Prostate gland (tissue), 2 donors: ENCODE results near the gene LACTBL1. TPM values are rescaled to one million over a fixed set of nuclear protein-coding genes. Genes with fewer than 3 reads are reported as not detected.

Experiments
- DNase-seq: peaks from one replicate; pipeline ENCODE4 v3.0.0-alpha.2; 2019; ENCODE audit warnings: low spot score
- H3K27ac ChIP-seq, 2 donors: fragments of 200-600 bp; sonication (generic); 2 replicates each; pipeline ENCODE4 v1.5.1; 2017 to 2019
- H3K27me3 ChIP-seq: fragments of 200-600 bp; sonication (generic); replicated peaks from 2 replicates; pipeline ENCODE4 v1.5.1; 2019; ENCODE audit not compliant: insufficient read depth
- H3K36me3 ChIP-seq, 2 donors: fragments of 200-600 bp; sonication (generic); 1 replicate in 1 of 2; 2 replicates in 1 of 2; pipeline versions ENCODE4 v1.5.1 to v1.8.1; 2017 to 2019
- H3K4me1 ChIP-seq: fragments of 200-600 bp; sonication (generic); replicated peaks from 2 replicates; pipeline ENCODE4 v1.5.1; 2019
- H3K4me3 ChIP-seq, 2 donors: fragments of 200-600 bp; sonication (generic); 2 replicates each; pipeline ENCODE4 v1.5.1; 2017 to 2019
- H3K9me3 ChIP-seq: fragments of 200-600 bp; sonication (generic); 2 replicates; pipeline ENCODE4 v1.5.1; 2017
- POLR2A ChIP-seq: fragments of 450-650 bp; IDR thresholded peaks from one replicate; pipeline ENCODE4 v1.6.1; 2016; ENCODE audit warnings: antibody characterized with exemption, mild to moderate bottlenecking
- POLR2AphosphoS5 ChIP-seq: sonication (generic); formaldehyde crosslinking; IDR thresholded peaks from one replicate; pipeline ENCODE4 v1.6.1; 2017; ENCODE audit warnings: antibody characterized with exemption
- WGBS: methylation state at CpG from one replicate; pipeline ENCODE4 v1.1.5; 2018; 5-methylcytosine and 5-hydroxymethylcytosine counted together
- intact Hi-C: fragments of 100-400 bp; cut with DNase I; formaldehyde crosslinking; loops from one replicate; pipeline ENCODE4 v1.14.2; 2022
- total RNA-seq, 2 donors: library from RNA; depleted of rRNA; stranded (reverse); fragments of >200 nt; gene quantifications; one replicate each; pipeline ENCODE4 v1.1.0, GENCODE V29; 2016
- TF ChIP-seq, protein P1 (sequence below), 4 experiments: fragments of 200-600 bp in 2 of 4; fragments of 450-650 bp in 2 of 4; sonication (generic) in 2 of 4; IDR thresholded peaks; 1 replicate in 3 of 4; 2 replicates in 1 of 4; pipeline ENCODE4 v1.5.1; 2016 to 2019; ENCODE audit warnings: antibody characterized with exemption in 4 of 4, mild to moderate bottlenecking in 2 of 4, moderate library complexity in 2 of 4

Gene LACTBL1
- total RNA-seq, 2 donors from 2014 or later = not detected

- TF ChIP-seq POLR2A (no peak), POLR2AphosphoS5 (no peak)
- TF ChIP-seq, protein P1, sequence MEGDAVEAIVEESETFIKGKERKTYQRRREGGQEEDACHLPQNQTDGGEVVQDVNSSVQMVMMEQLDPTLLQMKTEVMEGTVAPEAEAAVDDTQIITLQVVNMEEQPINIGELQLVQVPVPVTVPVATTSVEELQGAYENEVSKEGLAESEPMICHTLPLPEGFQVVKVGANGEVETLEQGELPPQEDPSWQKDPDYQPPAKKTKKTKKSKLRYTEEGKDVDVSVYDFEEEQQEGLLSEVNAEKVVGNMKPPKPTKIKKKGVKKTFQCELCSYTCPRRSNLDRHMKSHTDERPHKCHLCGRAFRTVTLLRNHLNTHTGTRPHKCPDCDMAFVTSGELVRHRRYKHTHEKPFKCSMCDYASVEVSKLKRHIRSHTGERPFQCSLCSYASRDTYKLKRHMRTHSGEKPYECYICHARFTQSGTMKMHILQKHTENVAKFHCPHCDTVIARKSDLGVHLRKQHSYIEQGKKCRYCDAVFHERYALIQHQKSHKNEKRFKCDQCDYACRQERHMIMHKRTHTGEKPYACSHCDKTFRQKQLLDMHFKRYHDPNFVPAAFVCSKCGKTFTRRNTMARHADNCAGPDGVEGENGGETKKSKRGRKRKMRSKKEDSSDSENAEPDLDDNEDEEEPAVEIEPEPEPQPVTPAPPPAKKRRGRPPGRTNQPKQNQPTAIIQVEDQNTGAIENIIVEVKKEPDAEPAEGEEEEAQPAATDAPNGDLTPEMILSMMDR (IDR thresholded peaks at IDR 0.05) = no peak
- no peak overlapping the region for H3K4me3 ChIP-seq
- 74% methylated on average over 3 of the region's 3 CpGs for WGBS
- H3K4me1 ChIP-seq = no peaks in the 10 kb centered on the region
- H3K27me3 ChIP-seq = no peaks in the 10 kb centered on the region
- H3K36me3 ChIP-seq = no peaks in the 10 kb centered on the region
- DNase-seq = no peak
- no peaks in the 10 kb centered on the region for H3K9me3 ChIP-seq
- H3K27ac ChIP-seq = no peak overlapping the region
- intact Hi-C loops = loop anchor here (10.0 kb wide), 1 partner anchor 209 kb away; no protein-coding TSS in a partner anchor
Observed at GRCh38 chr1:22975694-22976093, 3.0 kb upstream of the LACTBL1 start.

- Histone ChIP-seq H3K4me3 (no peak overlapping the region), H3K27me3 (no peaks in the 10 kb centered on the region), H3K9me3 (no peaks in the 10 kb centered on the region), H3K27ac (no peak overlapping the region), H3K36me3 (no peaks in the 10 kb centered on the region), H3K4me1 (no peaks in the 10 kb centered on the region)
- WGBS = 74% methylated on average over 5 of the region's 5 CpGs
- DNase-seq = no peak
- intact Hi-C loops = loop anchor here (10.0 kb wide), 1 partner anchor 213 kb away; no protein-coding TSS in a partner anchor
- TF ChIP-seq POLR2AphosphoS5 (no peak), POLR2A (no peak)
- TF ChIP-seq, protein P1 (IDR thresholded peaks at IDR 0.05) = no peak
Observed at GRCh38 chr1:22971611-22972405, 858 bp downstream of the LACTBL1 start.

DNA sequence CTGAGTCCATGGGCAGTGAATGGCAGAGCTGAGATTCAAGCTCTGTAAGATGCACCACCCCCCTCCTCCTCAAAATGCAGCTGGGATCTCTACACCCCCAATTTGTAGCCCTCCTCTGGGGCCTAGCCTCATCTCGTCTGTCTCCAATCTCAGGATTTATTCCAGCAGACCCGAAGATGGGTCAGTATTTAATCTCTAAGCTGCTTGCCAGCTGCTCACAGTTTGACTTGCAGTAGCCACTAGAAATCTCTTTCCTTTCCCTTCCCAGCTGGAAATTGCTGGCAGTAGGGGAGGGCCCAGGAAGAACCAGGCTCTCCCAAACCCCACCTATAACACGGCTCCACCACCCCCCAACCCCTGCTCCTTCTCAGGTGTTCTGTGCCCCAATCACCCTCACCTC lies 1.5 kb downstream of the LACTBL1 start:
- intact Hi-C loops = loop anchor here (10.0 kb wide), 1 partner anchor 214 kb away; no protein-coding TSS in a partner anchor
- H3K27me3 ChIP-seq = no peaks in the 10 kb centered on the region

GRCh38 chr1:22970096-22970495 lies 2.6 kb downstream of the LACTBL1 start:
- no peak overlapping the region for H3K4me3 ChIP-seq
- TF ChIP-seq POLR2AphosphoS5 (no peak), POLR2A (no peak)
- TF ChIP-seq, protein P1 (IDR thresholded peaks at IDR 0.05) = no peak
- H3K27ac ChIP-seq = no peak overlapping the region
- 70% methylated on average over 2 of the region's 2 CpGs for WGBS
- no peaks in the 10 kb centered on the region for H3K27me3 ChIP-seq
- no peaks in the 10 kb centered on the region for H3K9me3 ChIP-seq
- no peaks in the 10 kb centered on the region for H3K36me3 ChIP-seq
- no peaks in the 10 kb centered on the region for H3K4me1 ChIP-seq
- no peak for DNase-seq
- intact Hi-C loops = loop anchor here (10.0 kb wide), 1 partner anchor 215 kb away; no protein-coding TSS in a partner anchor

More for the DNA sequence above, 1.5 kb downstream of the LACTBL1 start:
- H3K36me3 ChIP-seq = no peaks in the 10 kb centered on the region
- H3K9me3 ChIP-seq = no peaks in the 10 kb centered on the region
- no peak overlapping the region for H3K27ac ChIP-seq
- 54% methylated on average over 3 of the region's 3 CpGs for WGBS
- H3K4me3 ChIP-seq = no peak overlapping the region
- no peaks in the 10 kb centered on the region for H3K4me1 ChIP-seq
- TF ChIP-seq POLR2AphosphoS5 = no peak
- no peak for DNase-seq

DNA sequence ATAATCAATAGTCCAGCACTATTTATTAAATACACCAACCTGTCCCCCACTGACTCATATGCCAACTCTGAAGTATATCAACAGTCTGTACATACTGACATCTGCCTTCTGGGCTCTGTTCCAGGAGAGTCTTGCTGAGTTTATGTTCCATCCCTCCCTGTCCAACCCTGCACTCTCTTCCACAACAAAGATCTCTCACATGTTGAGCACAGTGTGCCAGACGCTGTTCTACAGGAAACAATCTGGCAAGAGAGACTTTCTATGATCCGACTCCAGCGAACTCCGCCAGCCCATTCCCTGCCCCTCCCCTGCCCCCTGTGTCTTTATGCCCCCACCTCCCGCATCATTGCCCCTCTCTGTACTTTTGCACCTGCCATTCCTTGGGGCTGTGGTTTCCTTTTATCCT lies 3.4 kb downstream of the LACTBL1 start:
- H3K27me3 ChIP-seq = no peaks in the 10 kb centered on the region
- H3K4me3 ChIP-seq = no peak overlapping the region
- H3K27ac ChIP-seq = no peak overlapping the region
- WGBS = 2% methylated on average over 5 of the region's 5 CpGs
- DNase-seq = peak; percentile 67
- TF ChIP-seq POLR2A (no peak), POLR2AphosphoS5 (peak; percentile 65)
- intact Hi-C loops = no loop called here
- no peaks in the 10 kb centered on the region for H3K9me3 ChIP-seq
- no peaks in the 10 kb centered on the region for H3K4me1 ChIP-seq
- H3K36me3 ChIP-seq = no peaks in the 10 kb centered on the region
